Measurements from ENCODE around the gene CADPS2.
"Not testable (repeated sequence)": the region's sequence is repeated elsewhere in the genome, so short reads cannot be mapped to it uniquely, and the experiment has no call there.

Gene CADPS2

DNA sequence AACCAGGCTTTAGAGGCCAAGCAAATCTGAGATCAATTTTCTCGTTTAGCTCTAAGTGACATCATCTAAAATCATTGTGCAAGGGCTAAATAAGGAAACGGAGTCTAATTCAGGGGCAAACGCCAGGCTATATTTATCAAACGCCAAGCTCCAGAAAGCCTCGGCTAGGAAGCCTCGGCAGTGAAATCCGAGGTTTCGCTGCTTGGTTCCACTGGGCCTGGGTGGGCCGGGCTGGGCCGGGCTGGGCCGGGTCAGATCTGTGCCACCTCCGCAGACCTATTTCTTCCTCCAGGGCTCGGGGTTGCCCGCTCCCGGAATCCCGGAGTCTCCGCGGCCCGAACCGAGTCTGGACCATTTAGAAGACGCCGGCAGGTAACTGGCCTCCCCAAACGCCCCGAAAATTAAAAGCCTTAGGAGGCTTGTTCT lies 581.3 kb downstream of the CADPS2 start:
- DNase-seq = no peak

DNA sequence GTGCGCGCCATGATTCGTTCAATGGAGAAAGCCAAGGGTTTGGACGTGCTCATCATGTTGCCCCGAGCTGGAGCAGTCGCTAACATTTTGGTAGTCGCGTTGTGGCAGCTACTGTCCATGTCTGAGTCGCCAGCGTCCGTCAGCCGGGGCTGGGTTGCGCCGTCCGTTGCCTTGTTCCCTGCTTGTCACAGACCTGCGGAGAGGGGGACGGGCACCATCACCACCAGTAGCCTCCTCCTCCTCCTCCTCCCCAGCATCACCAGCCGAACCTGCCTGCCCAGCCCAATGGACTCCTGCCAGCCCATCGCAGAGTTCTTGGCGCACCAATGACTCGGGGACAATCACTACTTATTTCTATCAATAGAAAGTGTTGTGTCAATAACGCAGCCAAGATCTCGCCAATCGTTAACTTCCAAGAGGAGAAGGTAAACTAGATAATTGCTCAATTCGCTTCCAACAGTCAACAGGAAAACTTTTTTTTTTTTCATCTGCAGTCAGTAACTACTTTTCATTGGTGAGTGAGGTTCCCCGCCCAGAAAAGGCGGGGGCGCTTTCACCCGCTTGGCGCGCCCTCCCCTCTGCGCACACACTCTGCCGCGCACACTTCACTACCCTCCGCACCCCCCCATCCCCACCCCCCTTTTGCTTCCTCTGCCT lies 581.8 kb downstream of the CADPS2 start, which contains the start of gene FEZF1:
Gene FEZF1 (minus strand): TSS at position 432 of the 657 bp plus-strand sequence. CDS start 313 bp downstream, at position 119.
- no peak for DNase-seq

DNA sequence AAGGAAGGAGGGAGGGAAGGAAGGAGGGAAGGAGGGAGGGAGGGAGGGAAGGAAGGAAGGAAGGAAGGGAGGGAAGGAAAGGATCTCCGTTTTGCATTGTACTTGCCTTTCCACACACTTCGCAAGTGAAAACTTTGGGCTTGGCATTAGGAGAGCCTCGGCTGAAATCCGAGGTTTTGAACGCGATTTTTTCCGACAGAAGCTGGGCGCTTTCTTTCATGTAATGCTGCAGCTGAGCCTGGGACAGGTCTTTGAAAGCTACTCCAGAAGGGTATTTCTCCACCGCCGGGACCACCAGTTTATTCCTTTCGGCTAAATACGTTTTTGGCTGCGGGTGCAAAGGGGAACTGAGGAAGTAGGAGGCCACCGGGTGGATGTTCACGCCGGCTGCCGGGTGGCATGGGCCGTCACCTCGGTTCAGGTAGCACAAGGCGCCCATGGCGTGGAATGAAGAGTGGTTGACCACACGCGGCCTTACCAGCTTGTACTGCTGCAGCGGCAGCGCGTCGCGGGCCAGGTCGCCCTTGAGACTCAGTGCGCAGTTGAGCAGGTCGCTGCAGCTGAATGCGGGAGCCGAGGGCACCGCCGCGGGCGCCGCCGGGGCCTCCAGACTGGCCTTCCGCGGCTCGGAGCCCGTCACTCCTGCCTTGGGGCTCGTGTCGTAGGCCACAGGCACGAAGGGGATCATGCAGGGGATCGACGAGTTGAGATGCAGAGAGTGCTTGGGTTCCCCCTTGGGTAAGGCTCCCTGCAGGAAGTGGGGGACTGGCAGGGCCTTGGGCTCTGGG lies 582.5 kb downstream of the CADPS2 start:
- no peak for DNase-seq

DNA sequence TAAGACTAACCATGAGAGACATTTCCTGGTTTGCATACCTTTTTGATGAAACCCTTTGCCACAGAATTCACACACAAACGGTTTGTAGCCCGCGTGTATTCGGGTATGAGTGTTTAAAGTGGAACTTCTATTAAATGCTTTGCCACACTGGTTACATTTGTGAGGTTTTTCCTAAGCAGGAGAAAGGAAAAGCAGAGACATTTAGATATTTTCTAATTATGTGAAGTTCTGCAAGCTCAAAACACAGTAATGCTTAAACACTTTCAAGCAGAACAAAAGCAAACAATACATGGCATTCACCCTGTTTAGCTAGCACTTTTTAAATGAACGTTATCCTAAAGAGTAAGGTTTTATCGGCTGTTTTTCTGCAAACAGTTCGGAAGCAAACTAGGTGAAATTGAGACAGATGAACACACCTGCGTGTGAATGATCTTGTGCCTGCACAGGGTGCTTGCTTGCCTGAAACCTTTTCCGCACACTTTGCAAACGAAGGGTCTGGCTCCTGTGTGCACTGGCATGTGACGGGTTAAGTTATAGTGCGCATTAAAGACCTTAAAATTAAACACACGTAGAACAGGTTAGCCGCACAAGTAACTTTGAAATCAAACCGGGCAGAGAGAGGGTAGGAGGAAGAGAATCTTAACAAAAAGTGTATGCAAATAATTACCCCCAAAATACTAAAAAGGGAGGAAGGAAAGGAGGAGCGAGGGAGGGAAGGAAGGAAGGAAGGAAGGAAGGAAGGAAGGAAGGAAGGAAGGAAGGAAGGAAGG lies 583.3 kb downstream of the CADPS2 start:
- no peak for DNase-seq

DNA sequence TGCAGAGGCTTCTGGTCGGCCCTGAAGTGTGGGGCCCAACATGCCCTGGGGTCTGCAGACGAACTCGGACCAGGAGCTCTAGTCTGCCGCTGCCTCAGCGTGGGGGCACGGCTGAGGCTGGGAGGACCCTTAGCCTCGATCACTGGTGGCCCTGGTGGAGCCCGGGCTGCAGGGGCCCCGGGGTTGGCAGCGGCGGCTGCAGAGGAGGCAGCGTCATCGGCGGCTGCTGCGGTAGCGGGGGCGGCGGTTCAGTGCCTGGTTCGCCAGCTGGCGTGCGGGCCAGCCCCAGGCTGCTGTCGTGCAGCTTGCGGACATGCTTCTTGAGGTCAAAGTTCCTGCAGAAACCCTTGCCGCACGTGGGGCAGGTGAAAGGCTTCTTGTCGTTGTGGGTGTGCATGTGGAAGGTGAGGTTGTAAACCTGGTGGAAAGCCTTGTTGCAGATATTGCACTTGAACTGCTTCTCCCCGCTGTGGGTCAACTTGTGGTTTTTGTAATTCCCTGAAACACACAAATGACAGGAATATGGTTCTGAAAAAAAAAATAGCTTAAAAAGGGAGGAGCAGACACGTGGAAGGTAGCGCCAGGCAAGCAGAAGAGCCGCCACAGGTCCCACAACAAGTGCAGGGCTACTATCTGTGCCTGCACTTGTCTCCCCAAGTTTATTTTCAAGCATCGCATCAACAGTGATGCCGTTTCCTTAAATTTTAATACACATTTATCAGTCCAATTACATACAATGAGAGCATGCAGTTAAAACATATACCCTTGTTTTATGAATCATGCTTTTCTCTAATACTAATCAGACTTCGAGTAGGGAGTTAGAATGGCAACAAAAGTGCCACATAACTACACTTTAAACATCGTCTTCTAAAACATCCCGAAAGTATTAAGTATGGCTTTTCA lies 584.2 kb downstream of the CADPS2 start:
- DNase-seq = no peak

DNA sequence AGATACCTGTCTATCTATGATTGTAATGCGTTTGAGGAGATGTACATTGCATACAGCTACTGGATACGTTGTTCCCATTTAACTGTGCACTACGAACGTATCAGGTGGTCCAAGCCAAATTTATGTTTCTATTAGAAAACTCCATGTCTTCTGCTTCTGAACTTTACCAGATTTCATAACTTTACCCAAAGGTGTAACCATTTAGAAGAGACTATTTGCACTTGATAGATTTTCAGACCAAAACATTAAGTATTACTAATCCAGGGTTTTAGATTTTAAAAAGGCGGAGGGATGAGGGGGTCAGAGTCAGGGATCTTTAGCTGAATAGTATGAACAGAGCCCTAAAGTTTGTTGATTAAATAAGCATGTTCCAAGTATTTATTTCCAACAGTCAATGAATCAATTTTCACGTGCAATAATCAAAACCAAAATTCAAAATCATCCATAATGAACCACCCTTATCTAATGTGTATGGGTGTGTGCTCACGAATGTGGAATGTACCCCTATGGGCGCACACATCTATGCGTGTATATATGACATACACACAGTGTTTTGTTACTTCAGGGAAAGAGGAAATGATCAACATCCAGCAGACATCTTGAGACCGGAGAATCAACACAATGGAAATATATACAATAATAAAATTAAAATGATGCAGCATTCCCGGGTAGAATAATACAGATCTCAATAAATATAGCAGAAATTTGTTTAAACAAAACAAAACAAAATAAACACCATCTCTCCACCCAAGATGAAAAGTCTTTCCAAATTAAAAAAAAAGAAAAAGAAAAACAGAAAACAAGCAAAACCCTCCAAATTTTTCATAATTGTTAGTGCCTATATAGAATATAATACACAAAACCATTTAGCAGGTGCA lies 585.1 kb downstream of the CADPS2 start:
- DNase-seq = no peak

- no peak for DNase-seq
Observed at GRCh38 chr7:122300211-122300932, 585.9 kb downstream of the CADPS2 start.

- no peak for DNase-seq
Observed at GRCh38 chr7:122299624-122300210, 586.5 kb downstream of the CADPS2 start.

- DNase-seq = no peak
Observed at GRCh38 chr7:122298618-122299017, 587.6 kb downstream of the CADPS2 start.

- no peak for DNase-seq
Observed at GRCh38 chr7:122298131-122298530, 588.1 kb downstream of the CADPS2 start.

- no peak for DNase-seq
Observed at GRCh38 chr7:122291189-122291588, 595.1 kb downstream of the CADPS2 start.

GRCh38 chr7:122290476-122290875 lies 595.8 kb downstream of the CADPS2 start:
- no peak for DNase-seq

DNA sequence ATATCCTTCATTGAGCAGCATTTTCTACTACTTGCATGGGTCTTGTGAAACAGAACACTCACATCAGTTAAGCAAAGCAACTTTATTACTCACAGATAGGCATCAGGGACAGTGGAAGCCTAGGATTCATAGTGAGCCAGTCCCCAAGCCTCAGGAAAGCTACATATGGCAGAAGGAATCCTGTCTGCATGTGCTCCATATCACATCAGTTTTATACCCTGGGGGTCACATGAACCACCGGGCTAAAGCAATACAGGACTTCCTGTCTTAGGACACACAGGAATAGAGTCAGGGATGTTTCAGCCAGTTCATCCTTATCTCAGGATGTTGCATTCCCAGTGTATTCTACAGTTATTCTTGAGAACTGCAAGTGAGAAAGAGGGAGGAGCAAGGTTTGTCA lies 596.8 kb downstream of the CADPS2 start:
- no peak for DNase-seq

DNA sequence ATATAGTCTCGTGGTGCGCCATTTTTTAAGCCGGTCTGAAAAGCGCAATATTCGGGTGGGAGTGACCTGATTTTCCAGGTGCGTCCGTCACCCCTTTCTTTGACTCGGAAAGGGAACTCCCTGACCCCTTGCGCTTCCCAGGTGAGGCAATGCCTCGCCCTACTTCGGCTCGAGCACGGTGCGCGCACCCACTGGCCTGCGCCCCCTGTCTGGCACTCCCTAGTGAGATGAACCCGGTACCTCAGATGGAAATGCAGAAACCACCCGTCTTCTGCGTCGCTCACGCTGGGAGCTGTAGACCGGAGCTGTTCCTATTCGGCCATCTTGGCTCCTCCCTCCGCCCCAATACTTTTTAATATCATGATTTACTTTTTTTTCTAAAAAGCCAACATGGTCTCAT lies 601.7 kb downstream of the CADPS2 start:
- DNase-seq = not testable (repeated sequence)

DNA sequence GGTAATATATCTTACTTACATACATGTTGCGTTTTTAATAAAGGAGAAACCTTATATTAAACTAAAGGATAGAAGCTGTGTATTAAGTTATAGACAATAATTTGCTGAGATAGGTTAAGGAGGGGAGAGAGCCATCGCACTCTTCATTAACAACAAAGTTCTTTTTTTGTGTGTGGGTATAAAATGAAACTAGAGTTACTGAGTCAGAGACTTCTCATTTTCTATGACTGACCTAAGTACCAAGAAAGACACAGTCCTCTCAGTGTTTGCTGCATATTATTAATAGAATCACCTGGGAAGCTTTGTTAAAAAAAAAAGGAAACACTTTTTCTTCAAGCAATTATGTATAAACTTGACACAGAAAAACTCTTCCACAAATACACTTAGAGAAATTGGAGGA lies 613.1 kb downstream of the CADPS2 start:
- DNase-seq = no peak

GRCh38 chr7:122269241-122269640 lies 617.0 kb downstream of the CADPS2 start:
- DNase-seq = no peak
